A549 treated with AZD9567 at 1 μM for 4 hours (cell line): ENCODE data around the gene ANXA4. TPM values are rescaled to one million over a fixed set of nuclear protein-coding genes. Genes with fewer than 3 reads are reported as not detected.

Experiments
- total RNA-seq: library from RNA; stranded (reverse); fragments of 200-300 nt; extraction: Qiagen RNA extraction; gene quantifications from 5 replicates; pipeline ENCODE4 v1.2.3, GENCODE V29; 2022; ENCODE audit not compliant: insufficient read depth

Gene ANXA4
- total RNA-seq, result 337 to 371 TPM (median 347 TPM) in 5 replicates

GRCh38 chr2:69741575-69742321 lies at the start of gene ANXA4:
Gene ANXA4 (plus strand): TSS chr2:69742134. CDS start chr2:69781566, 39,432 bp downstream.

GRCh38 chr2:69829256-69830044 lies 87.5 kb downstream of the ANXA4 start, which contains the start of gene GMCL1:
Gene GMCL1 (plus strand): TSS chr2:69829660. CDS start chr2:69829893, 233 bp downstream.

Other genes with a start within 250 kb of the ANXA4 start
- 10.9 to 15.3 TPM (median 14.4 TPM) in 5 replicates for gene AAK1, start 98.4 kb upstream of the ANXA4 start, total RNA-seq
- gene GMCL1, start 87.5 kb downstream of the ANXA4 start, total RNA-seq, result 7.8 to 11.7 TPM (median 11.1 TPM) in 5 replicates
- gene SNRNP27, start 151.8 kb downstream of the ANXA4 start, total RNA-seq, result 48.0 to 76.2 TPM (median 58.3 TPM) in 5 replicates
- 1.8 to 2.7 TPM (median 2.4 TPM) in 5 replicates for gene MXD1, start 173.0 kb downstream of the ANXA4 start, total RNA-seq
- gene ASPRV1, start 219.5 kb downstream of the ANXA4 start, total RNA-seq, result 0.17 to 0.36 TPM (median 0.23 TPM) in 4 of 5 replicates, not detected in the other